Daoy (cell line): Measurements from ENCODE around the gene PUS3. TPM values are rescaled to one million over a fixed set of nuclear protein-coding genes. Genes with fewer than 3 reads are reported as not detected.
"Not testable (repeated sequence)": the region's sequence is repeated elsewhere in the genome, so short reads cannot be mapped to it uniquely, and the experiment has no call there.

Experiments used
- DNase-seq: peaks from one replicate; pipeline ENCODE4 v3.0.0-alpha.2; 2015; ENCODE audit warnings: low read depth
- total RNA-seq: library from RNA; depleted of rRNA; stranded (reverse); fragments of >200 nt; shearing (Covaris generic); gene quantifications from 2 replicates; pipeline ENCODE4 v1.2.3, GENCODE V29; 2014; rRNA removed

The PUS3 gene
- total RNA-seq, 1 experiment from 2014 or later = 24.0 TPM

GRCh38 chr11:125871391-125872137 lies 31.4 kb downstream of the PUS3 start:
- DNase-seq = no peak

- no peak for DNase-seq
Observed at GRCh38 chr11:125869521-125869920, 33.5 kb downstream of the PUS3 start.

- DNase-seq = not testable (repeated sequence)
Observed at GRCh38 chr11:125865354-125865753, 37.7 kb downstream of the PUS3 start.

GRCh38 chr11:125862786-125863185 lies 40.2 kb downstream of the PUS3 start:
- DNase-seq = not testable (repeated sequence)

GRCh38 chr11:125857670-125858069 lies 45.3 kb downstream of the PUS3 start:
- DNase-seq = not testable (repeated sequence)

GRCh38 chr11:125846188-125846587 lies 56.8 kb downstream of the PUS3 start:
- no peak for DNase-seq

Other genes starting within 250 kb of the PUS3 start
- gene ACRV1, start 222.4 kb downstream of the PUS3 start, total RNA-seq = 1.4 TPM in 1 of 2 replicates, not detected in the other
- not detected in 2 replicates for gene PATE1, start 156.9 kb downstream of the PUS3 start, total RNA-seq
- 0.29 TPM in 1 of 2 replicates, not detected in the other for gene PATE2, start 124.4 kb downstream of the PUS3 start, total RNA-seq
- gene PATE3, start 115.1 kb downstream of the PUS3 start, total RNA-seq = not detected in 2 replicates
- gene PATE4, start 69.9 kb downstream of the PUS3 start, total RNA-seq = not detected in 2 replicates
- 5.1 and 6.1 TPM in 2 replicates for gene HYLS1, start 15.5 kb downstream of the PUS3 start, total RNA-seq
- gene DDX25, start 1.3 kb upstream of the PUS3 start, total RNA-seq = 0.74 and 2.3 TPM in 2 replicates
- not detected in 2 replicates for gene VSIG10L2, start 42.8 kb upstream of the PUS3 start, total RNA-seq
- gene CDON, start 159.7 kb upstream of the PUS3 start, total RNA-seq = 2.1 and 2.8 TPM in 2 replicates